ENCODE measurements around the gene FOXD4L1.
"Not testable (repeated sequence)": the region's sequence is repeated elsewhere in the genome, so short reads cannot be mapped to it uniquely, and the experiment has no call there.

FOXD4L1 gene

DNA sequence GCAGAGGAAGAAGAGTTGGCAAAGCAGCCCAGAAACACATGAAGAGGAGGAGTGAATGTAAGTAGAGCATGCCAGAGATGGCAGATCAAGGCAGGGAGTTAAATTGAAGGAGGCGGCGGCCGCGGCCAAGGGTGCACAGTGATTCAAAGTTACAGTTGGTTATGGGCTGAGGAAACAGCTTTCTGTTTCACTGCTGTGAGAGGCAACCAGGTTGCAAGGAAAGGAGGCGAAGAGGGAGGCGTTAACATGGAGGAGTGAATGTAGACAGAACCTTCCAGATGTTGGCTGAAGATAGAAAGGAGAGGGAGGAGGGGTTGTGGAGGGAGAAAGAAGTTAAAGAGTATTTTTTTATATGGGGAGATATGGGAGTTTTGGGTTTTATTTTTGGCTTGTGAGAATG is 22.4 kb downstream of the FOXD4L1 start:
- not testable (repeated sequence) for DNase-seq (ENCODE audit: low read depth); H3K4me3 ChIP-seq (ENCODE audit: low read length)

DNA sequence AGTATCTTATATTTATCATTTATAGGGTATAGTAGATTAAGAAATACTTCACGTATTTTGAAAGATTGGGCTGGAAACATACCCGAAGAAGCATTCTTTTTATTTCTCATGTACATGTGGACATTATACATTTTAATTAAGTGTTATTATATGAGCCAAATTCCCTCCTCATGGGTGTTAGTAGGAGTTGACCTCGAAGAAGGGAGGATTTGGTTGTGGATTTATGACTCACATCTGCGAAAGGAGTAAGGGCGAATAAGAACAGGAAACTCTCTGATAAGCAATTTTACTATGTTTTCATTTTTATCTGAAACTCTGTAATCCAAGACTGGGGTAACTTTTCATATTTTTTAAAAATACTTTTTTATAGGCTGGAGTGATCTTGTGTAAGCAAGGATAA is 23.0 kb downstream of the FOXD4L1 start:
- DNase-seq (ENCODE audit: low read depth); H3K4me3 ChIP-seq (ENCODE audit: low read length): not testable (repeated sequence)

DNA sequence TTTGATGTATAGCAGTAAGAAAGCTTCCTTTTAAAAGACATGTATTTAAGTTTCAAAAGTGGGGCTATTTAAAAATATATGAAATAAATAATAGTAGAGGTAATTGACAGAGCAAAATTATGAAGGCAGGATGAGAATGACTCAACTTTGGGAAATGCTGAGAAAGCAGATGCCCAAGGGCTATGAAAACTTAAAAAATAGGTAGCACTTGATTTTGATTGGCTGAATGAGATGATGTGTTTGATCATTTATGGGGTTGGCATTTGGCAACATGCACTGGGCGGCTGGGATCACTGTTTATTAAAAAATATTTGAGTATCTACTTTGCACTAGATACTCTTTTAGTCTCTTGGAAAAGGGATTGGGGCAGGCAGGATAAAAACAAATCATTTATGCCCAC is 26.5 kb downstream of the FOXD4L1 start:
- not testable (repeated sequence) for DNase-seq (ENCODE audit: low read depth); H3K4me3 ChIP-seq (ENCODE audit: low read length)

DNA sequence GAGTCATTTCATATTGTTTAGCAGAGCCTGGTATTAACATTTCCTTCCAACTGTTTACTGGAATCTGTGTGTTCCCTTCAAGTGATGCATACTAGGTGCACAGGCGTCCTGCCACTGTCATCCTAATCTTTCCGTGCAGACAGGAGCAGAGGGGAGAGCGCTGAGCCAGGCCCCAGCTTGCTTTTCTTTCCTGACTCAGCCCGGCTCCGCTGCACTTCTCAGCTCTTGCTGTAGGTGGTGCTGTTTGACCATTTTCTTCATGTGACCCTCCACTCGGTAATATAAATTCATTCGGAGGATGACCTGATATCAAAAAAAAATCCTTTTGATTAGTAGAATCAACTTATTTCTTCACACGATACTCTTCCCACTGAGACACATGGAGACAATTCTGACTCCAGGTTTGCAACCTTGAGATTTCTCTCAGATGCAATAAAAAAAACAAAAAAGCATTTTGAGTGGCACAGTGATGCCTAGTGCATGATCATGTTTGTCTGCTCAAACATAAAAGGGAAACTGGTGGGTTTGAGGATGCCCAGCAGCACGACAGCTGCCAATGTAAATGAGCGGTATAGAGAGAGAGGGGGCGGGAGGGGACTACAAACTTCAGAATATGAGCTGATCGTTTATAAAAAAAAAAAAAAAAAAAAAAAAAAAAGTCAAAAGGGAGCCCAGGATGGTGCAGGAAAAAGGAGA is 29.0 kb downstream of the FOXD4L1 start:
- H3K4me3 ChIP-seq (ENCODE audit: low read length); DNase-seq (ENCODE audit: low read depth): not testable (repeated sequence)

DNA sequence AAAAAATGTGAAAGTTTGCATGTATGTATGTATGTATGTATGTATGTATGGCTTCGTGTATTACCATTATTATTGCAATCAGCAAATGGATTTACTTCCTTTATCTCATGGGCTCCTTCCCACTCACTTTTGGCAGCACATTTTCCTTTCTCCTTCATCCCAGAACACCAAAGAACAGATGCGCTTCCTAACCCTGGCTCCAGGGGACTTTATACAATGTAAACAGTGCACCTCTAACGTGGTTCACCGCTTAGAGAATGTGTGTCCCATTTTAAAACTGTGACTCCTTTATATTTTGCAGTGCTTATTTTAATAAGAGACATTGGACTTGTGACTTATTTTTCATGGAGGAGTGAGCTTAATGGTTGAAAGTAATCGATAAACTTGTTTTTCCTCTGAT is 29.7 kb downstream of the FOXD4L1 start:
- not testable (repeated sequence) for DNase-seq (ENCODE audit: low read depth); H3K4me3 ChIP-seq (ENCODE audit: low read length)

DNA sequence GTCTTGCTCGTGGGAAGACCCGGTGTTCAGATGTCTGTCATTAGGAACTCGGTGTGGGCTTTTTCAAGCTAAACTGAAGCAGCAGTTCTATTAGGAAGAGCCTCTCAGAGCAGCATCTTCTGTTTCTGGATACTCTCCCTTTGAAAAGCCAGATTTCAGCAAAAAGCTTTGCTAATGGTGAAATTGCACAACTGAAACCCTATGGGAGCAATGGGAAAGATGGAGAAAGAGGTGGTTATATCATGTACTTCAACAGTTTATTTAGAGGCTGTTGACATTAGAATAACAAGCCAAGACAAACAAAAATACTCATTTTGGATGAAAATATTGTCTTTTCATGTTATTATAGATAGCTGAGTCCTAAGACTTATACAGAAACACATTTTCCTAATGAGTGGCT is 30.4 kb downstream of the FOXD4L1 start:
- DNase-seq (ENCODE audit: low read depth); H3K4me3 ChIP-seq (ENCODE audit: low read length): not testable (repeated sequence)

DNA sequence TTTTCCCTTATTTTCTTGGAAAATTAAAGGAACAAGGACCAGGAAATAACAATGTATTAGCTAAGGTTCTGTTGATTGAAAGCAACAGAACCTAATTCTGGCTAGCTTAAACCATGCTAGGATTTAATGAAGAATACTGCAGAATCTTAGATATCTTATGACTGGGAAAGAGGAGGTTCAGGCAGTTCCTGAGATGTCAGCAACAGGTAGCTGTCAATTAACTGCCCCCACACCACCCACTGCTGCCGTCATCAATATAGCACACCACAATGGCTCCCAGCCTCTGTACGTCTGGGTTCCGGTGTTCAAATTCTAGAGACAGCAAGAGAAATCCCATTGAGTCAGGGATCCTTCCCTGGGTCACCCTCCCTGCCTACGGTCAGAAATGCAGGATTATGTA is 34.5 kb downstream of the FOXD4L1 start:
- not testable (repeated sequence) for H3K4me3 ChIP-seq (ENCODE audit: low read length); DNase-seq (ENCODE audit: low read depth)

DNA sequence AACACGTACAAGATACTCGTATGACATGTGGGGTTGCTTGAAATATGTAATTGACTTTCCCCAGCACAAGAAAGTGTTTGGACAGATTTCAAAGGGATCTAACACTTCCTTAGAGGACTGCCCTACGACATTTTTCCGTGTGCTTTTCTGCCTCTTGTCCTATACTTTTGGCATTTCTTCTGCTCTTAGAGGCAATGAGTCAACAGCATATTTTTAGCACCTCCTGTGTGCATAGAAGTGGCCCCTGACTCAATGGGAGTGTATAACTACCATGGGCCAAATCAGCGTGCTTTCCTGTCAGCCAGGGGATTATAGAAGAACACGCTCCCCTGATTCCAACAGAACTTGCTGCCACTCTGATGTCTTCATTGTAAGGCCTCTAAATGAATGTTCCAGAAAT is 38.1 kb downstream of the FOXD4L1 start:
- DNase-seq (ENCODE audit: low read depth); H3K4me3 ChIP-seq (ENCODE audit: low read length): not testable (repeated sequence)

DNA sequence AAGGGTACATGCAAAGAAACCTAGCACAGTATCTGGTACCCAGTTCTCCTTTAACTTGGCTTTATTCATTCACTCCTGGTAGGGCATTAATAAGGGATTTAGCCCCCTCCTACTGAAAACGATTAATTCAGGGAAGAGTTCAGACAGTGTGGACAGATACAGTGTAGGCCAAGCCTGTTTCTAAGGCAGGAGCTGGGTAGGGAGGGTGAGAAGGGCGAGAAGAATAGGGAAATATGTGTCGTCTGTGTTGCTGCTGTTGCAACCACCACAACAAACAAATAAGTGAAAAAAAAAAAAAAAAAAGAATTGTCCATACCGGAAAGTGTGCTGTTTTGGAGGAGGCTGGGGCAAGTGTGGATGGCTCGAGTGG is 42.4 kb downstream of the FOXD4L1 start:
- not testable (repeated sequence) for DNase-seq (ENCODE audit: low read depth); H3K4me3 ChIP-seq (ENCODE audit: low read length)

DNA sequence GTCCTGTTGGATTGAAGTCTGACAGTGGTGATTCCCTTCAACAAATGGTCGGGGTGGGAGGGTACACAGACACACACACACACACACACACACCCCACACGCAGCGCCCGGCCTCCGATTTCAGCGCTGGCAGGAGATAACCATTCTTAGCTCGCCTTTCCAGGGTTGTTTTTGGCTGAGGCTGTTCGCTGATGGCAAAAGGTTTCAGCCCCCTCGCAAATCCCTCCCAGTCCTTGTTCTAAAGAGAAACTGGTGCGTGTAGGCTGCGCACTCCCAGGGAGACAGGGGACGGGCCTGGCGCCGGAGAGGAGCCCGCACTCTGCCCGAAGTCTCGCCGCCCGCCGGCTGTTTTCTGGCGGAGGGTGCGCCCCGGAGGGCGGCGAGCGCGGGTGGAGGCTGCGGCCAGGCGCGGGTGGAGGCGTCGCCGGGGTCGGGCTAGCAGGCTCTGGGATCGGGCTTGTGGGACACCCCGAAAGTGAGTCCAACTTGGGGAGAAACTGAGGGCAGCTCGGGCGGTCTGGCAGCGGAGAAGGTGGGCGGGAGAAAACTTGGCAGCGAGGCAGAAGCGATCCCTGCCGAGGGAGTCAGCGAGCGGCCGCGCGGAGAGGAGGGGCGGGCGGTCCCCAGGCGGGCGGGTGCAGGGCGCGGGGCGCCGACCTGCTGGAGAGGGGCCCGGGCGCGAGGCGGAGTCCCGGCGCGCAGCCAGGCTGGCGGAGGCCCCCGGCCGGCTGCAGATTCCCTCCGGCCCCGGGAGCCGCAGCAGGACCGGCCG is 42.9 kb downstream of the FOXD4L1 start:
- not testable (repeated sequence) for DNase-seq (ENCODE audit: low read depth)
- peak overlapping the region; percentile 19 for H3K4me3 ChIP-seq (ENCODE audit: low read length)

DNA sequence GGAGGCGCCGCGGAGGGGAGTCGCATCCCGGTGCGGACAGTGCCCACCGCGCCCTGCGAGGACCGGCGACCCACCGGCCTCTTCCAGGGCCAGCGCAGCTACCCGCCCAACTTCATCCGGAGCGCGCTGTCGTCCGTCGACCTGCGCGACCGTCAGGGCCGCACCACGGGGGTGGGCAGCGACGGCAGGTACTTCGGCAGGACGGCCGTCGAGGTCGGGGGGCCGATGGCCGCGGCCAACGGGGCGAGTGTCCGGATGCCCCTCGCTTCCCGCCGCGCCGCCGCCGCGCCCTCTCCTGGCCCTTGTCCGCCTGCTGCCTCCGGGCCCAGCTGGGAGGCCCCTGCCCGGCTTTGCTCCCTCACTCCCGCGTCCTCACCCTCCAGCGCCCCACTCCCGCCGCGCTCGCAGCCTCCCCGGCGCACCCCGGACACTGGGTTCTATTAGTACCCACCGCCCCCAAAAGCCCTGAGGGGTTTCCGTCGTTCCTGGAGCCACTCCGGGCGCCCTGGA is 43.6 kb downstream of the FOXD4L1 start:
- not testable (repeated sequence) for DNase-seq (ENCODE audit: low read depth); H3K4me3 ChIP-seq (ENCODE audit: low read length)

DNA sequence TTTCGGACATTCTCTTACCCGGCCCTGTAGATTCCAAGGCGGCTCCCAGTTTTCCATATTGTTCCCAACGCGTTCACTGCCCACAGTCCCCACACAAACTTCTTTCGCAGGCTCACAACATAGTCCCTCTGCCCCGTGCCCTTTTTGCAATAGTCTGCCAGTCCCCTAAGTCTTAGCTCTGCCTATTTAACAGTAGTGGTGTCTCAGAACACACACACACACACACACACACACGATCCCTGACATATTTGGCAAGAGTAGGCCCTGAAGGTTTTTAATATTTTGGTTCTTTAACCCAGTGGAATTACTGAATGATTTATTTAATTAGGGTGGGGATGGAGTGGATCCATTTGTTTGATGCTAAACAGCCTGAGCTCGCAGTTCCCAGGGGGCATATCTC is 44.1 kb downstream of the FOXD4L1 start:
- DNase-seq (ENCODE audit: low read depth); H3K4me3 ChIP-seq (ENCODE audit: low read length): not testable (repeated sequence)

All from epithelial cell of esophagus (primary cell).